Astrocyte (in vitro differentiated cells and primary cell): ENCODE measurements around the gene GTF3C1. TPM values are rescaled to one million over a fixed set of nuclear protein-coding genes. Genes with fewer than 3 reads are reported as not detected.

ENCODE experiments used
- DNase-seq: peaks from one replicate; pipeline ENCODE4 v3.0.0-alpha.2; 2010; ENCODE audit warnings: low read depth
- FAIRE-seq: peaks from 2 replicates; lab custom pipeline; 2011; peaks lifted over from hg19 to GRCh38; lab: Jason Lieb, UNC
- H2AFZ ChIP-seq: 2 replicates; pipeline ENCODE4 v1.6.0; 2012; ENCODE audit warnings: low read depth, low read length, inconsistent platforms
- H3K27ac ChIP-seq: 2 replicates; pipeline ENCODE4 v1.5.1; 2011; ENCODE audit warnings: low read depth, low read length, inconsistent platforms
- H3K27me3 ChIP-seq: 2 replicates; pipeline ENCODE4 v1.6.0; 2011; ENCODE audit warnings: low read length, inconsistent platforms; ENCODE audit not compliant: insufficient read depth
- H3K36me3 ChIP-seq: 2 replicates; pipeline ENCODE4 v1.5.1; 2011; ENCODE audit warnings: low read length, inconsistent platforms; ENCODE audit not compliant: insufficient read depth
- H3K4me1 ChIP-seq: 2 replicates; pipeline ENCODE4 v1.5.1; 2011; ENCODE audit warnings: low read length, inconsistent platforms; ENCODE audit not compliant: insufficient read depth
- H3K4me2 ChIP-seq: 2 replicates; pipeline ENCODE4 v1.6.0; 2012; ENCODE audit warnings: low read length, inconsistent platforms
- H3K4me3 ChIP-seq: 2 replicates; pipeline ENCODE4 v1.5.1; 2011; ENCODE audit warnings: low read depth, mild to moderate bottlenecking, low read length, inconsistent platforms; ENCODE audit not compliant: insufficient read depth
- H3K79me2 ChIP-seq: 2 replicates; pipeline ENCODE4 v1.6.0; 2012; ENCODE audit warnings: mild to moderate bottlenecking, low read length, inconsistent platforms; ENCODE audit not compliant: insufficient read depth
- H3K9ac ChIP-seq: 2 replicates; pipeline ENCODE4 v1.6.0; 2012; ENCODE audit warnings: mild to moderate bottlenecking, low read length, inconsistent platforms
- H3K9me3 ChIP-seq: 2 replicates; pipeline ENCODE4 v1.5.1; 2012; ENCODE audit warnings: low read depth, mild to moderate bottlenecking, low read length, inconsistent platforms; ENCODE audit not compliant: insufficient read depth
- H4K20me1 ChIP-seq: 2 replicates; pipeline ENCODE4 v1.6.0; 2012; ENCODE audit warnings: low read length, inconsistent platforms; ENCODE audit not compliant: insufficient read depth
- H3K27ac Mint-ChIP-seq: one replicate; pipeline ENCODE4 v1.8.0; 2021; ENCODE audit warnings: mild to moderate bottlenecking, mixed read lengths; ENCODE audit not compliant: unreplicated experiment
- H3K27me3 Mint-ChIP-seq: one replicate; pipeline ENCODE4 v1.8.0; 2021; ENCODE audit warnings: low read depth, mixed read lengths; ENCODE audit not compliant: unreplicated experiment
- H3K36me3 Mint-ChIP-seq: one replicate; pipeline ENCODE4 v1.8.0; 2021; ENCODE audit warnings: low read depth, mixed read lengths; ENCODE audit not compliant: unreplicated experiment
- H3K4me1 Mint-ChIP-seq: one replicate; pipeline ENCODE4 v1.8.0; 2021; ENCODE audit warnings: low read depth, mixed read lengths; ENCODE audit not compliant: unreplicated experiment
- H3K4me3 Mint-ChIP-seq: one replicate; pipeline ENCODE4 v1.8.0; 2021; ENCODE audit warnings: mild to moderate bottlenecking, moderate library complexity, mixed read lengths; ENCODE audit not compliant: unreplicated experiment
- H3K9me3 Mint-ChIP-seq: one replicate; pipeline ENCODE4 v1.8.0; 2021; ENCODE audit warnings: mild to moderate bottlenecking, mixed read lengths; ENCODE audit not compliant: unreplicated experiment
- EZH2 ChIP-seq: IDR thresholded peaks from 2 replicates; pipeline ENCODE4 v1.6.1; 2012; ENCODE audit warnings: mild to moderate bottlenecking, low read length, inconsistent platforms; ENCODE audit not compliant: insufficient read depth
- total RNA-seq: library from RNA; stranded (reverse); gene quantifications from 2 replicates; pipeline ENCODE4 v1.2.1, GENCODE V29; 2021
- TF ChIP-seq, protein P1 (sequence below): IDR thresholded peaks from 2 replicates; pipeline ENCODE4 v1.5.1; 2011; ENCODE audit warnings: low read depth, mild to moderate bottlenecking, inconsistent platforms, low read length, moderate library complexity; ENCODE audit not compliant: insufficient read depth

The GTF3C1 gene
- total RNA-seq, 1 donor from 2014 or later, result 103 TPM

DNA sequence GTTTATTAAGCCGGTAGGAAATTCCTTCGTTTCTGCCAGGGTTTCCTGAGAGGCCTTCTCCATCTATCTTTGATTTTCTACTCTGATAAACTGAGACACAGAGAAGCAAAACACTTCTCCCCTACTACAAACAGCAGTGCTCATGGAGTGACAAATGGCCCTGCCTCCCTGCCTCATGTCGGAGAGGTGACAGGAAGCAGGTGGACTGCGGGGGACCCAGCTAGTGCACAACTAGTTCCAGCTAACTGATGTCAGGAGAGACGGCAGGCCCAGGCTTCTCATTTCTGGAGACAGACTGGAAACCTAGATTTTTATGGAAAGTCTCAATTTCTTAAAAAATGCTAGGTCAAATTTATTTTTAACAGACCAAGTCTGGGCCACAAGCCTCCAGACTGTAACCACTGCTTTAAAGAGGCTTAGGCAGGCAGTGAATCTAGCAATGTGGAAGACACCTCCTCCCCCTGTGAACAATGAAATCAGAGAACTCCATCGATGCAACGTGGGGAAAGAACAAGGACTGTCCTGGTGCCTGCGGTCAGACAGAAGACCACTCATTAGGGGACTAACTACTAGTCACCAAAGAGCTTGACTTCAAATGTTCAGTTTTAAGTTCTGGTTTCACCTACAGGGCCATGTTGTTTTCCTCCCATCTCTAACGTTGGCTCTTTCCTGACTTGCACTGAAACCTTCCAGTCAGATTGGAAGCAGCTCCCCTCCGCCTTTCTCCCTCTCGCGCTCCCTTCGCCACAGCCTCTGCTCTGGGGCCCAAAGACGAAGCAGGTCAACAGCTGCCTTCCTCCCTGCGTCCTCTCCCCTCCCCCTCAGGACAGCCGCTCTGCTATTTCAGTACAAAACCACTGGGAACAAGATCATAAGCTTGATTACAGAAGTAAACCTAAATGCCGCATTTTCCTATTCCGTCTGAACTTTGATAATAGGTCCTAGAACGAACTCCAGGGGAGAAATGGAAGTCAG, 17.6 kb downstream of the GTF3C1 start:
- no peak overlapping the region for H2AFZ ChIP-seq
- no peak overlapping the region for H3K27ac Mint-ChIP-seq

DNA sequence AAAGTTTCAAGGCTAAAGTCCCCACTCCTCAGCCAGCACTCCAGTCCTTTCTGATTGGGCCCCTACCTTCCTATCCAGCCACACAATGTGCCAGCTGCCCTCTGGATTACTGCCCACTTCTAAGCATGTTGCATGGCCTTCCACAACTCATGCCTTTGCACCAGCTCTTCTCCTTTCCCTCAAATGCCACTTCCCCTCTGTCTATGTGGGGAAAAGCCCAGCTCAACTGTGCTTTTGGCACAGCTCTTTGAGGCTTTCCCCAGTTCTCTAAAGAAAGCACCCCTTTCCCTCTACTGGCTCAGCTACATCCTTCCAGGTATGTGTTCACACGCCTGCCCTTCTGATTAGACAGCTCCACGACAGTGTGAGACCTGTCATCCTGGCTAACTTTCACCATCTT, 18.5 kb downstream of the GTF3C1 start:
- H3K9ac ChIP-seq, result no peak overlapping the region
- H3K4me2 ChIP-seq, result no peak overlapping the region
- H3K9me3 ChIP-seq, result no peaks in the 10 kb centered on the region
- no peak for TF ChIP-seq EZH2
- TF ChIP-seq, protein P1, sequence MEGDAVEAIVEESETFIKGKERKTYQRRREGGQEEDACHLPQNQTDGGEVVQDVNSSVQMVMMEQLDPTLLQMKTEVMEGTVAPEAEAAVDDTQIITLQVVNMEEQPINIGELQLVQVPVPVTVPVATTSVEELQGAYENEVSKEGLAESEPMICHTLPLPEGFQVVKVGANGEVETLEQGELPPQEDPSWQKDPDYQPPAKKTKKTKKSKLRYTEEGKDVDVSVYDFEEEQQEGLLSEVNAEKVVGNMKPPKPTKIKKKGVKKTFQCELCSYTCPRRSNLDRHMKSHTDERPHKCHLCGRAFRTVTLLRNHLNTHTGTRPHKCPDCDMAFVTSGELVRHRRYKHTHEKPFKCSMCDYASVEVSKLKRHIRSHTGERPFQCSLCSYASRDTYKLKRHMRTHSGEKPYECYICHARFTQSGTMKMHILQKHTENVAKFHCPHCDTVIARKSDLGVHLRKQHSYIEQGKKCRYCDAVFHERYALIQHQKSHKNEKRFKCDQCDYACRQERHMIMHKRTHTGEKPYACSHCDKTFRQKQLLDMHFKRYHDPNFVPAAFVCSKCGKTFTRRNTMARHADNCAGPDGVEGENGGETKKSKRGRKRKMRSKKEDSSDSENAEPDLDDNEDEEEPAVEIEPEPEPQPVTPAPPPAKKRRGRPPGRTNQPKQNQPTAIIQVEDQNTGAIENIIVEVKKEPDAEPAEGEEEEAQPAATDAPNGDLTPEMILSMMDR, result no peak
- H3K27ac ChIP-seq, result no peak overlapping the region
- Mint-ChIP-seq H3K4me1 (peaks cover 14% of the 10 kb centered on the region), H3K36me3 (peaks cover 43% of the 10 kb centered on the region), H3K27ac (no peak overlapping the region), H3K27me3 (no peaks in the 10 kb centered on the region), H3K4me3 (peak overlapping the region; percentile 47), H3K9me3 (no peaks in the 10 kb centered on the region)
- FAIRE-seq, result no peak
- H2AFZ ChIP-seq, result no peak overlapping the region
- DNase-seq, result no peak
- no peaks in the 10 kb centered on the region for H3K27me3 ChIP-seq
- H3K79me2 ChIP-seq, result no peaks in the 10 kb centered on the region
- peaks cover 14% of the 10 kb centered on the region for H3K4me1 ChIP-seq
- H3K4me3 ChIP-seq, result no peak overlapping the region
- peaks cover 47% of the 10 kb centered on the region for H3K36me3 ChIP-seq
- H4K20me1 ChIP-seq, result peaks cover 71% of the 10 kb centered on the region

More for the DNA sequence above, 17.6 kb downstream of the GTF3C1 start:
- no peak overlapping the region for H3K4me2 ChIP-seq
- H3K36me3 ChIP-seq, result peaks cover 50% of the 10 kb centered on the region
- no peak overlapping the region for H3K4me3 ChIP-seq
- H3K36me3 Mint-ChIP-seq, result peaks cover 43% of the 10 kb centered on the region
- H3K4me1 Mint-ChIP-seq, result peaks cover 9% of the 10 kb centered on the region
- no peak overlapping the region for H3K27ac ChIP-seq
- DNase-seq (no peak), FAIRE-seq (no peak)
- no peak overlapping the region for H3K9ac ChIP-seq
- H3K9me3 ChIP-seq, result no peaks in the 10 kb centered on the region
- no peaks in the 10 kb centered on the region for H3K79me2 ChIP-seq
- H3K4me3 Mint-ChIP-seq, result no peak overlapping the region
- no peaks in the 10 kb centered on the region for H3K27me3 ChIP-seq
- no peaks in the 10 kb centered on the region for H3K27me3 Mint-ChIP-seq
- TF ChIP-seq EZH2, result no peak
- TF ChIP-seq, protein P1, result no peak
- peaks cover 14% of the 10 kb centered on the region for H3K4me1 ChIP-seq
- no peaks in the 10 kb centered on the region for H3K9me3 Mint-ChIP-seq
- H4K20me1 ChIP-seq, result peaks cover 70% of the 10 kb centered on the region

DNA sequence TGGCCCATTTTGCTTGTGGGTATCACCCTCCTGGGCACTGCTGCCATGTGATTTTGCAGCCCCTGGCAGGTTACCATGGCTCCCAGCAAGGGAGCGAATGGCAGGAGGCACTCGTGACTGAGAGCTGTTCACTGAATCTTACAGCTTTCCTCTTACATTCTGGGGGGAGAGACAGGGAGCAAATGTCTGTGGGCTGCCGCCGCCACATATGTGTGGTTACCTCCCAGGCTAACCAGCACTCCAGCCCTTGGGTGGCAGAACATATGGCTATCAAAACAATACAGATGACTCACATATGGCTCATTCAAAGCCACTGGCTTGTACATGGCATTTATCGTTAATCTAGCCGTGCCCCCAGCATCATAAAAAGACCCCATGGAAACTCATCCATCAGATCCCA, 19.8 kb downstream of the GTF3C1 start:
- Histone ChIP-seq H3K79me2 (no peaks in the 10 kb centered on the region), H4K20me1 (peaks cover 77% of the 10 kb centered on the region), H3K27ac (peak overlapping the region; percentile 25), H3K4me3 (no peak overlapping the region), H2AFZ (no peak overlapping the region), H3K9ac (no peak overlapping the region), H3K36me3 (peaks cover 57% of the 10 kb centered on the region), H3K27me3 (no peaks in the 10 kb centered on the region), H3K4me1 (peaks cover 14% of the 10 kb centered on the region), H3K4me2 (peak overlapping the region; percentile 42), H3K9me3 (peaks cover 6% of the 10 kb centered on the region)
- Mint-ChIP-seq H3K4me1 (peaks cover 14% of the 10 kb centered on the region), H3K27ac (no peak overlapping the region), H3K9me3 (no peaks in the 10 kb centered on the region), H3K4me3 (no peak overlapping the region), H3K27me3 (no peaks in the 10 kb centered on the region), H3K36me3 (peaks cover 42% of the 10 kb centered on the region)
- DNase-seq, result peak; percentile 84
- TF ChIP-seq EZH2, result no peak
- TF ChIP-seq, protein P1, result no peak
- FAIRE-seq, result no peak
